Measurements from ENCODE around the gene KY. TPM values are rescaled to one million over a fixed set of nuclear protein-coding genes. Genes with fewer than 3 reads are reported as not detected.

The KY gene
- polyA plus RNA-seq, 3 donors = 0.03 to 0.09 TPM; not detected in 1

DNA sequence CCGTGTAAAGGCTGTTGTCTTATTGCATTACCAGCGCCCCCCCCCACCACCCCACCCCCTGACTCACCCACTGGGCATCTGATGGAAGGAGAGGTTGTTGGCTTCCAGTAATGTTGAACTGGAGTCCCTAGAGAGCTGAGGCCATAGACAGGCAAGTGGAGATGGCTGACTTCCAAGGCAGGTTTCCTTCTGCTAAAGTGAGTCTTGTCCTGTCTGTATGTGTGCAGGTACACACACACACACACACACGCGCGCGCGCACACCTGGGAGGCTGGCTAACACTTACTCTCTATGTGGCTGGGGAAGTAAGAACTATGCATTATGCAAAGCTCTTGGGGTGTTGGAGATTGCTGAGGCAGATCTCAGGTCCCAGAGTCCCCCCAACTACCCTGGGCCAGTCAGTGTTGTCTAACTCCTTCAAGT, 1.6 kb upstream of the KY start:
- Histone ChIP-seq H3K27ac (ENCODE audit: low read depth in 1 of 2, low read length in 2 of 2) (no peak overlapping the region), H3K9me3 (replicated peaks in 1 of 2; ENCODE audit: control insufficient read depth in 1 of 2, insufficient read depth in 1 of 2, low read length in 2 of 2) (no peaks in the 10 kb centered on the region), H3K79me2 (ENCODE audit: insufficient read depth, low read length) (no peaks in the 10 kb centered on the region), H3K36me3 (replicated peaks in 1 of 2; ENCODE audit: control insufficient read depth in 1 of 2, insufficient read depth in 2 of 2, low read length in 2 of 2) (no peaks in the 10 kb centered on the region), H3K9ac (ENCODE audit: insufficient read depth, low read length, poor library complexity, severe bottlenecking) (no peak overlapping the region), H3K4me2 (replicated peaks; ENCODE audit: extremely low read depth, low read length, poor library complexity, severe bottlenecking) (no peak overlapping the region), H3K4me1 (ENCODE audit: control insufficient read depth in 1 of 2, insufficient read depth in 2 of 2, low read length in 2 of 2) (peaks cover 12 to 16% of the 10 kb centered on the region in 2 donors), H3K27me3 (ENCODE audit: control insufficient read depth in 2 of 2, insufficient read depth in 2 of 2, low read length in 2 of 2) (peaks cover 0 to 20% of the 10 kb centered on the region in 2 donors), H2AFZ (ENCODE audit: insufficient read depth, low read depth, low read length, poor library complexity, severe bottlenecking) (no peak overlapping the region), H3K4me3 (replicated peaks in 1 of 3; ENCODE audit: low read depth in 2 of 3, low read length in 3 of 3) (no peak overlapping the region), H4K20me1 (ENCODE audit: insufficient read depth, low read length) (no peaks in the 10 kb centered on the region)
- Mint-ChIP-seq H3K4me3 (peak overlapping the region in 1 of 2 donors; percentile 23), H3K27ac (no peak overlapping the region), H3K9me3 (peaks cover 0 to 3% (median 0%) of the 10 kb centered on the region in 7 donors), H3K4me1 (peaks cover 12% of the 10 kb centered on the region), H3K27me3 (ENCODE audit: low read depth in 3 of 3) (peaks cover 27 to 46% (median 30%) of the 10 kb centered on the region in 3 donors), H3K36me3 (peaks cover 0 to 2% of the 10 kb centered on the region in 2 donors)
- TF ChIP-seq, protein P1, sequence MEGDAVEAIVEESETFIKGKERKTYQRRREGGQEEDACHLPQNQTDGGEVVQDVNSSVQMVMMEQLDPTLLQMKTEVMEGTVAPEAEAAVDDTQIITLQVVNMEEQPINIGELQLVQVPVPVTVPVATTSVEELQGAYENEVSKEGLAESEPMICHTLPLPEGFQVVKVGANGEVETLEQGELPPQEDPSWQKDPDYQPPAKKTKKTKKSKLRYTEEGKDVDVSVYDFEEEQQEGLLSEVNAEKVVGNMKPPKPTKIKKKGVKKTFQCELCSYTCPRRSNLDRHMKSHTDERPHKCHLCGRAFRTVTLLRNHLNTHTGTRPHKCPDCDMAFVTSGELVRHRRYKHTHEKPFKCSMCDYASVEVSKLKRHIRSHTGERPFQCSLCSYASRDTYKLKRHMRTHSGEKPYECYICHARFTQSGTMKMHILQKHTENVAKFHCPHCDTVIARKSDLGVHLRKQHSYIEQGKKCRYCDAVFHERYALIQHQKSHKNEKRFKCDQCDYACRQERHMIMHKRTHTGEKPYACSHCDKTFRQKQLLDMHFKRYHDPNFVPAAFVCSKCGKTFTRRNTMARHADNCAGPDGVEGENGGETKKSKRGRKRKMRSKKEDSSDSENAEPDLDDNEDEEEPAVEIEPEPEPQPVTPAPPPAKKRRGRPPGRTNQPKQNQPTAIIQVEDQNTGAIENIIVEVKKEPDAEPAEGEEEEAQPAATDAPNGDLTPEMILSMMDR (IDR thresholded peaks at IDR 0.05) = no peak
- no CpG with 5 or more reads among the region's 7 CpGs for WGBS (ENCODE audit: insufficient coverage)
- no peak for DNase-seq
- intact Hi-C loops (cut with micrococcal nuclease) = no loop called here

DNA sequence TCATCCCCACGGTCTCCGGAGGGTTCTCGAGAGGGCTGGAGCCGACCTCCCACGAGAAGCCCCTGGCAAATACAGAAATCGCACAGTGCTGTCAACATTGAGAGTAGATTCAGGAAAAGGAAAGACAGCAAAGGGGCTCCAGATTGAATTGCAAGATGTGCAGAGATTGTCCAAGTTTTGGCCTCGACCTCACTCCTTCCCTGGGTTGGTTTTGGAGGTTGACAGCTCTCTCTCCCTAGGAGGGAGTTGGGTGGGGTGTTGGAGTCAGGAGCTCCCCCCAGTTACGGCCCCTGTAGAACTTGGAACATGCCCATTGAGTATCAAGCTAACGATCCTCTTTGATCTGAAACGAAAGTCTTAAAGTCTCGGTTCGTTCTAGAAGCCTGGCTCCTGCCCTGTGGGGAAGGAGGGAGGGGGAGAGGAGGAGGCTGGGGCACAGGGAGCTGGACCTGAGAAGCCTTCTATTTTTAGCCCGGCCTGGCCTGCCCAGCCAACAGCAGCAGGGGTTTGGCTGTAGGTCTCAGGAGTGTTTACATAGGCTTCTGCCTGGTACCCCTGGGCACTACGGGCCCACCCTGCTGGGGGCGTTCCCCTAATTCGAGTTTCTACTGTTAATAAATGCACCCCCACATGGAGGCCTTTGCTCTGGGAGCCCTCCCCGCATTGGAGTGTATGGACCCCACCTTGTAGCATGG, 672 bp upstream of the KY start:
- no peaks in the 10 kb centered on the region for H3K36me3 ChIP-seq (replicated peaks in 1 of 2; ENCODE audit: control insufficient read depth in 1 of 2, insufficient read depth in 2 of 2, low read length in 2 of 2)
- H3K4me3 Mint-ChIP-seq = peak overlapping the region; percentile 60 to 88
- peak overlapping the region; percentile 53 for H2AFZ ChIP-seq (ENCODE audit: insufficient read depth, low read depth, low read length, poor library complexity, severe bottlenecking)
- TF ChIP-seq, protein P1 (IDR thresholded peaks at IDR 0.05) = no peak
- peaks cover 0 to 3% (median 0%) of the 10 kb centered on the region in 7 donors for H3K9me3 Mint-ChIP-seq
- H3K4me2 ChIP-seq (replicated peaks; ENCODE audit: extremely low read depth, low read length, poor library complexity, severe bottlenecking) = peak overlapping the region; percentile 74
- peaks cover 12 to 16% of the 10 kb centered on the region in 2 donors for H3K4me1 ChIP-seq (ENCODE audit: control insufficient read depth in 1 of 2, insufficient read depth in 2 of 2, low read length in 2 of 2)
- no peaks in the 10 kb centered on the region for H3K79me2 ChIP-seq (ENCODE audit: insufficient read depth, low read length)
- H3K36me3 Mint-ChIP-seq = peaks cover 0 to 2% of the 10 kb centered on the region in 2 donors
- H3K27ac Mint-ChIP-seq = no peak overlapping the region
- WGBS (ENCODE audit: insufficient coverage) = 16% methylated on average over 12 of the region's 17 CpGs
- peak overlapping the region in 1 of 3 experiments; percentile 64 for H3K4me3 ChIP-seq (replicated peaks in 1 of 3; ENCODE audit: low read depth in 2 of 3, low read length in 3 of 3)
- H3K27me3 ChIP-seq (ENCODE audit: control insufficient read depth in 2 of 2, insufficient read depth in 2 of 2, low read length in 2 of 2) = peaks cover 0 to 20% of the 10 kb centered on the region in 2 donors
- peaks cover 29 to 46% (median 30%) of the 10 kb centered on the region in 3 donors for H3K27me3 Mint-ChIP-seq (ENCODE audit: low read depth in 3 of 3)
- H3K27ac ChIP-seq (ENCODE audit: low read depth in 1 of 2, low read length in 2 of 2) = no peak overlapping the region
- intact Hi-C loops (cut with micrococcal nuclease) = no loop called here
- peaks cover 12% of the 10 kb centered on the region for H3K4me1 Mint-ChIP-seq
- H3K9me3 ChIP-seq (replicated peaks in 1 of 2; ENCODE audit: control insufficient read depth in 1 of 2, insufficient read depth in 1 of 2, low read length in 2 of 2) = no peaks in the 10 kb centered on the region
- H3K9ac ChIP-seq (ENCODE audit: insufficient read depth, low read length, poor library complexity, severe bottlenecking) = no peak overlapping the region
- no peak for DNase-seq
- no peaks in the 10 kb centered on the region for H4K20me1 ChIP-seq (ENCODE audit: insufficient read depth, low read length)

Measured in CD14-positive monocyte (primary cell).